ENCODE measurements around the gene FNBP1L.
"Not testable (repeated sequence)": the region's sequence is repeated elsewhere in the genome, so short reads cannot be mapped to it uniquely, and the experiment has no call there.

Gene FNBP1L

GRCh38 chr1:93575621-93576284, 127.8 kb downstream of the FNBP1L start:
- DNase-seq, result no peak

- no peak for DNase-seq
These were observed 128.4 kb downstream of the FNBP1L start for GRCh38 chr1:93576346-93576745.

- no peak for DNase-seq
These were observed 128.8 kb downstream of the FNBP1L start for GRCh38 chr1:93576746-93577145.

GRCh38 chr1:93577536-93578432, 129.9 kb downstream of the FNBP1L start:
- no peak for DNase-seq

GRCh38 chr1:93578433-93578830, 130.5 kb downstream of the FNBP1L start:
- no peak for DNase-seq

- DNase-seq, result no peak
These were observed 131.2 kb downstream of the FNBP1L start for GRCh38 chr1:93578911-93579825.

- no peak for DNase-seq
These were observed 132.0 kb downstream of the FNBP1L start for GRCh38 chr1:93579891-93580290.

- DNase-seq, result no peak
These were observed 134.3 kb downstream of the FNBP1L start for GRCh38 chr1:93581917-93582850.

GRCh38 chr1:93584261-93585003, 136.5 kb downstream of the FNBP1L start:
- no peak for DNase-seq

- no peak for DNase-seq
These were observed 137.4 kb downstream of the FNBP1L start for GRCh38 chr1:93585059-93585966.

GRCh38 chr1:93587354-93587753, 139.4 kb downstream of the FNBP1L start:
- no peak for DNase-seq

- no peak for DNase-seq
These were observed 140.3 kb downstream of the FNBP1L start for GRCh38 chr1:93588206-93588605.

- no peak for DNase-seq
These were observed 141.0 kb downstream of the FNBP1L start for GRCh38 chr1:93588955-93589354.

GRCh38 chr1:93591291-93591675, 143.4 kb downstream of the FNBP1L start:
- DNase-seq, result not testable (repeated sequence)

- no peak for DNase-seq
These were observed 144.0 kb downstream of the FNBP1L start for GRCh38 chr1:93591676-93592550.

- no peak for DNase-seq
These were observed 144.6 kb downstream of the FNBP1L start for GRCh38 chr1:93592551-93592949.

- DNase-seq, result no peak
These were observed 146.1 kb downstream of the FNBP1L start for GRCh38 chr1:93593854-93594602.

GRCh38 chr1:93594603-93594880, 146.6 kb downstream of the FNBP1L start:
- no peak for DNase-seq

GRCh38 chr1:93595266-93595665, 147.3 kb downstream of the FNBP1L start:
- DNase-seq, result no peak

Measured in activated effector memory CD4-positive, alpha-beta T cell treated with Interleukin-2 at 50 U/mL for 16 hours (primary cell).